Endothelial cell of umbilical vein (primary cell): ENCODE data around the gene DNAI1. TPM values are rescaled to one million over a fixed set of nuclear protein-coding genes. Genes with fewer than 3 reads are reported as not detected.

Experiments used
- BruUV-seq: library from RNA; stranded (reverse); fragments of 400-500 nt; replicated peaks from 2 replicates; lab custom pipeline; 2021; lab: Mats Ljungman, UMichigan
- CTCF ChIA-PET: fragments of 300-600, 350-600 bp; sonication (Branson Sonifier 250); formaldehyde crosslinking; loops from one replicate; lab custom pipeline; 2021; ENCODE audit warnings: antibody characterized with exemption, inconsistent platforms; lab: Charles Lee
- POLR2A ChIA-PET: fragments of 300-600, 350-600 bp; sonication (Branson Sonifier 250); formaldehyde crosslinking; loops from one replicate; lab custom pipeline; 2021; ENCODE audit warnings: antibody characterized with exemption, inconsistent platforms; lab: Charles Lee
- DNase-seq: peaks from one replicate; pipeline ENCODE4 v3.0.0-alpha.2; 2011; ENCODE audit warnings: low read depth, low spot score
- FAIRE-seq: peaks from 2 replicates; lab custom pipeline; 2011; peaks lifted over from hg19 to GRCh38; lab: Jason Lieb, UNC
- H2AFZ ChIP-seq: 2 replicates; pipeline ENCODE4 v1.6.0; 2012; ENCODE audit warnings: low read depth, low read length, control low read depth, inconsistent platforms
- H3K27ac ChIP-seq: 2 replicates; pipeline ENCODE4 v1.5.1; 2011; ENCODE audit warnings: low read depth, mild to moderate bottlenecking, control low read depth, low read length, moderate library complexity; ENCODE audit not compliant: insufficient read depth
- H3K27me3 ChIP-seq, 2 experiments: 2 replicates each; pipeline versions ENCODE4 v1.6.0 to v1.6.1; 2011; ENCODE audit warnings: low read length in 2 of 2, mixed read lengths in 1 of 2; ENCODE audit not compliant: control insufficient read depth in 2 of 2, insufficient read depth in 2 of 2
- H3K36me3 ChIP-seq, 2 experiments: 2 replicates in 1 of 2; 3 replicates in 1 of 2; pipeline ENCODE4 v1.5.1; 2011; ENCODE audit warnings: low read length in 2 of 2, mild to moderate bottlenecking in 1 of 2, moderate library complexity in 1 of 2; ENCODE audit not compliant: control insufficient read depth in 2 of 2, insufficient read depth in 2 of 2; ENCODE audit errors: extremely low read depth in 1 of 2
- H3K4me1 ChIP-seq: 3 replicates; pipeline ENCODE4 v1.5.1; 2011; ENCODE audit warnings: mild to moderate bottlenecking, low read length; ENCODE audit not compliant: control insufficient read depth, insufficient read depth; ENCODE audit errors: extremely low read depth
- H3K4me2 ChIP-seq: 2 replicates; pipeline ENCODE4 v1.6.1; 2011; ENCODE audit warnings: low read length, control low read depth, mixed read lengths; ENCODE audit not compliant: insufficient read depth
- H3K4me3 ChIP-seq, 3 experiments: fragments of 200-600 bp in 1 of 3; sonication (generic), shearing (Covaris generic) in 1 of 3; replicated peaks in 1 of 3; 2 replicates each; pipeline ENCODE4 v1.5.1; 2011 to 2016; ENCODE audit warnings: control low read depth in 3 of 3, low read length in 3 of 3, mild to moderate bottlenecking in 2 of 3, inconsistent platforms in 1 of 3, low read depth in 1 of 3, moderate library complexity in 1 of 3; ENCODE audit not compliant: insufficient read depth in 1 of 3
- H3K79me2 ChIP-seq: 2 replicates; pipeline ENCODE4 v1.6.0; 2012; ENCODE audit warnings: low read length, inconsistent platforms; ENCODE audit not compliant: control insufficient read depth, insufficient read depth
- H3K9ac ChIP-seq: replicated peaks from 2 replicates; pipeline ENCODE3; 2011; ENCODE audit warnings: low read length, control low read depth; ENCODE audit not compliant: insufficient read depth; ENCODE audit errors: extremely low read depth
- H3K9me1 ChIP-seq: replicated peaks from 3 replicates; pipeline ENCODE4 v1.6.0; 2011; ENCODE audit warnings: mild to moderate bottlenecking, low read length; ENCODE audit not compliant: control insufficient read depth, insufficient read depth; ENCODE audit errors: extremely low read depth
- H3K9me3 ChIP-seq: replicated peaks from 2 replicates; pipeline ENCODE4 v1.5.1; 2012; ENCODE audit warnings: low read length, inconsistent platforms; ENCODE audit not compliant: control insufficient read depth, insufficient read depth
- H4K20me1 ChIP-seq: replicated peaks from 2 replicates; pipeline ENCODE3; 2011; ENCODE audit warnings: mild to moderate bottlenecking, low read length; ENCODE audit not compliant: control insufficient read depth, insufficient read depth; ENCODE audit errors: extremely low read depth
- CTCF ChIP-seq, 2 donors: IDR thresholded peaks; 1 replicate in 1 of 2; 2 replicates in 1 of 2; pipeline ENCODE4 v1.5.1; 2011; ENCODE audit warnings: low read length in 2 of 2, mild to moderate bottlenecking in 2 of 2, moderate library complexity in 2 of 2, control low read depth in 1 of 2, inconsistent platforms in 1 of 2, low read depth in 1 of 2; ENCODE audit not compliant: insufficient read depth in 1 of 2; ENCODE audit errors: extremely low read depth in 1 of 2
- EZH2 ChIP-seq: IDR thresholded peaks from 2 replicates; pipeline ENCODE4 v1.6.1; 2012; ENCODE audit warnings: borderline replicate concordance, low read depth, mild to moderate bottlenecking, moderate library complexity, low read length, inconsistent platforms; ENCODE audit not compliant: severe bottlenecking
- GATA2 ChIP-seq: IDR thresholded peaks from 2 replicates; pipeline ENCODE4 v1.7.0; 2011; ENCODE audit warnings: low read depth, mild to moderate bottlenecking, moderate library complexity, mixed read lengths, low read length; ENCODE audit not compliant: insufficient read length, insufficient read depth
- JUN ChIP-seq: IDR thresholded peaks from 2 replicates; pipeline ENCODE4 v1.6.1; 2011; ENCODE audit warnings: borderline replicate concordance, low read depth; ENCODE audit not compliant: insufficient read length, insufficient read depth
- MAX ChIP-seq: IDR thresholded peaks from 2 replicates; pipeline ENCODE4 v1.6.1; 2011; ENCODE audit not compliant: insufficient read depth, insufficient read length
- MYC ChIP-seq: IDR thresholded peaks from one replicate; pipeline ENCODE4 v1.6.1; 2011; ENCODE audit warnings: mild to moderate bottlenecking, low read depth, low read length
- POLR2A ChIP-seq: IDR thresholded peaks from 2 replicates; pipeline ENCODE4 v1.6.1; 2012; ENCODE audit warnings: low read depth, mild to moderate bottlenecking, control low read depth, low read length
- POLR2AphosphoS5 ChIP-seq: IDR thresholded peaks from 2 replicates; pipeline ENCODE4 v1.6.1; 2012; ENCODE audit warnings: low read depth, mild to moderate bottlenecking, control low read depth, low read length, moderate library complexity; ENCODE audit not compliant: insufficient read depth
- dilution Hi-C: fragments of 300-500 bp; cut with MboI; formaldehyde crosslinking; loops from one replicate; pipeline ENCODE4 v1.15.0; 2019; ENCODE audit warnings: low sequenced_read_pairs; ENCODE audit not compliant: extremely low pct_ligation_motif_present
- intact Hi-C: fragments of 100-400 bp; cut with micrococcal nuclease; formaldehyde crosslinking; loops from one replicate; pipeline ENCODE4 v1.10.0; 2022
- polyA plus RNA-seq, 4 experiments: library from polyadenylated mRNA; depleted of rRNA in 3 of 4; stranded (reverse) in 3 of 4; unstranded in 1 of 4; fragments of >200 nt; gene quantifications; 2 replicates each; pipeline versions ENCODE4 v1.2.1 to v1.2.3, GENCODE V29; 2011 to 2012; ENCODE audit warnings: missing spikeins in 1 of 4
- total RNA-seq: library from RNA; stranded (reverse); gene quantifications from 2 replicates; pipeline ENCODE4 v1.2.3, GENCODE V29; 2021

DNAI1 gene
- total and polyA plus RNA-seq, 2 donors (not counting 3 experiments of a cell fraction or from before 2014, with no cell fraction given), result not detected

DNA sequence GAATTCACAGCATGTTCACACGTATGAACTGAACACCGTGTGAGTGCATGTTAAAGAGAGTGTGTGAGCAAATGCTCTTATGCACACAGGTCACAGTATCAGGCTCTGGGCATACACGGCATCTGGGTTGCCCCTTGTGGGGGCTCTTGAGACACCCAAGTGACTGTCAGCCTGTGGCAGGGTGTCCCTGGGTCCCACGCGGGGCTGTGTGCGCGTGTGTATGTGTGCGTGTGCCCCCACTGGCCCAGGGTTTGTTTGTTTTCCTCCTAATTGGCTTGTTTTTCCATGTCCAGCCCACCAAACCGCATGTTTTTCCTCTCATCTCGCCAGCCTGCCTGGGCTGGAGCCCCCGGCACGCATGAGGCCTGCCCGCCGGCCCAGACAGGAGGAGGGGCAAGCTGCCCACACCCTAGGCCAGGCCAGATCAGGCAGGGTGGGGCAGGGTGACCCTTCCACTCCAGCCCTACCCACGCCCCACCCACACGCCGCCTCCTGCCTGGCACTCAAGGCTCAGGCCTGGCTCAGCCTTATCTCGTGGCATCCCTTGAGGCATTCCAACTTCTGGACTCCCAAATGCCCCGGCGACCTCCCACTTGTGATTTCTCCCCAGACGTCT is 102.1 kb downstream of the DNAI1 start:
- no peaks in the 10 kb centered on the region for H3K9me1 ChIP-seq
- ChIA-PET POLR2A (no interaction called here), CTCF (interaction anchor here (1.3 to 2.3 kb wide), 3 partner anchors 11 to 31 kb away, joined by 3 to 10 read pairs (median 7); no protein-coding TSS in a partner anchor)
- H3K9ac ChIP-seq, result no peak overlapping the region
- DNase-seq (no peak), FAIRE-seq (no peak)
- TF ChIP-seq GATA2 (no peak), POLR2A (no peak), CTCF (IDR thresholded peaks at IDR 0.05; ENCODE audit: extremely low read depth in 1 of 2, insufficient read depth in 1 of 2, low read depth in 1 of 2, low read length in 2 of 2) (no peak), MAX (no peak), JUN (no peak), POLR2AphosphoS5 (no peak), EZH2 (no peak), MYC (no peak)
- no peaks in the 10 kb centered on the region for H3K4me1 ChIP-seq
- H4K20me1 ChIP-seq, result no peaks in the 10 kb centered on the region
- H3K4me2 ChIP-seq, result no peak overlapping the region
- no peaks in the 10 kb centered on the region for H3K9me3 ChIP-seq
- H3K4me3 ChIP-seq, result no peak overlapping the region
- H3K79me2 ChIP-seq, result no peaks in the 10 kb centered on the region
- no peak overlapping the region for H3K27ac ChIP-seq
- no peak overlapping the region for H2AFZ ChIP-seq
- peaks cover 15 to 29% of the 10 kb centered on the region in 2 experiments for H3K27me3 ChIP-seq
- intact Hi-C loops, result no loop called here
- dilution Hi-C loops, result no loop called here
- no TSS peak for BruUV-seq
- H3K36me3 ChIP-seq, result no peaks in the 10 kb centered on the region
